HG03521 (cell line): ENCODE results near the gene COLEC11.
"Not testable (repeated sequence)": the region's sequence is repeated elsewhere in the genome, so short reads cannot be mapped to it uniquely, and the experiment has no call there.

Experiments used
- ATAC-seq: cut with Tn5 transposase; IDR thresholded peaks from one replicate; pipeline ENCODE4 v1.9.1; 2021; ENCODE audit warnings: mild to moderate bottlenecking, moderate library complexity; ENCODE audit not compliant: unreplicated experiment

Gene COLEC11

DNA sequence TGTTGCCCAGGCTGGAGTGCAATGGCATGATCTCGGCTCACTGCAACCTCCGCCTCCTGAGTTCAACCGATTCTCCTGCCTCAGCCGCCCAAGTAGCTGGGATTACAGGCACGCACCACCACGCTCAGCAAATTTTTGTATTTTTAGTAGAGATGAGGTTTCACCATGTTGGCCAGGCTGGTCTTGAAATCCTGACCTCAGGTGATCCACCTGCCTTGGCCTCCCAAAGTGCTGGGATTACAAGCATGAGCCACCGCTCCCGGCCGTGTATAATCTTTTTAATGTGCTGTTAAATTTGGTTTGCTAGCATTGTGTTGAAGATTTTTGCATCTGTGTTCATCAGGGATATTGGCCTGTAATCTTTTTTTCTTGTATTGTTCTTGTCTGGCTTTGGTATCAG, 24.7 kb downstream of the COLEC11 start:
- ATAC-seq = not testable (repeated sequence)

DNA sequence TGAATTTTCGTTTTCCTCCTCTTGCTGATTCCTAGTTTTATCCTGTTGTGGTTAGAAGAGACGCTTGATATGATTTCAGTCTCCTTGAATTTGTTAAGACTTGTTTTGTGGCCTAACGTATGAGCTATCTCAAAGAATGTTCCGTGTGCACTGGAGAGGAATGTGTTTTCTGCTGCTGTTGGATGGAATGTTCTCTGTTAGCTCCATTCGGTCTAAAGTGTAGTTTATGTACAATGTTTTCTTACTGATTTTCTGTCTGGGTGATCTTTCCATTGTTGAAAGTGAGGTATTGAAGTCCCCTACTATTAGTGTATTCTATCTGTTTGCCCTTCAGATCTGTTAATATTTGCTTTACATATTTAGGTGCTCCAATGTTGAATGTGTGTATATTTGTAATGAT, 25.9 kb downstream of the COLEC11 start:
- no peak for ATAC-seq

DNA sequence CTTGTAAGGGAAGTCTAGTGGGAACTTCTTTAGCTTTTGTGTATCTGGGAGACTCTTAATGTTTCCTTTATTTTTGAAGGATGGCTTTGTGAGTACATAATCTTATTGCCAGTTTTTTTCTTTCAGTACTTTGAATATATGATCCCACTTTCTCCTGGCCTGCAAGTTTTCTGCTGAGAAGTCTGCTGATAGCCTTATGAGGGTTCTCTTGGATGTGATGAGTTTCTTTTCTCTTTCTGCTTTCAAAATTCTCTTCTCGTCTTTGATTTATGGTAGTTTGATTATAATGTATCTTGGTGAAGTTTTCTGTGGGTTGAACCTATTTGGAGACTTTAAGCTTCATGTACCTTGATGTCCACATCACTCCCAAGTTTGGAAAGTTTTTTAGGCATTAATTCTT, 28.1 kb downstream of the COLEC11 start:
- ATAC-seq = no peak

DNA sequence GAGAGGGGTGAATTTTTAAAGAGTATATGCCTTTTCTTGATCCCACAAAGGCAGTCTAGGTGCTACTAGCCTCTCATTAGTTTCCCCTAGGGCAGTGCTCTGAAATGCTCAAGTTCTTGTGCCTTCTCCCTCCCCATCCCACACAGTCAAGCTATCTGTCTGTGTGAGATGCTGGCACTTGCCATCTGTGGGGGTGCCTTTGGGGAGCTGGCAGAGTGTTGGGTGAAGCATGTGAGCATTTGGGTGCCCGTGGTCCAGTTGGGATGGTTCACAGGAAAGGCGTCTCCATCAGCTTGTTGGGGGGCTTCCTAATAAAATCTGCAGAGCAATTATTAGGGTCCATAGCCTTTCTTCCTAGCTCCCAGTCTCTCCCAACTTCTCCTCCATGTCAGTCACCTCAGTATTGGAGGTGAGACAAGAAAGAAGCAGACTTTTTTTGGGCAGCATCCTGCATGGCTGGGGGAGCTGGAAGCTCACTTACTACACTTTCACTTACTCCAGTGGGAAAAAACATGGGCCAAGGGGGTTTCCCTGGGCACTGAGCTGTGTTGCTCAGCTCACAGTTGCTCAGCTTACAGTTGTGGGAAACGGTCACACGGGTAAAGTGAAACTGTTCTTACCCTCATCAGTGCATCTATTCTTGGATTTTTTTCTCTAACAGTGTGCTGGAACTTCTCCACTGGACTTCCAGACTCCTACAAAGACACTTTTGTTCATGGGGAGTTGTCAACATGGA, 29.3 kb downstream of the COLEC11 start:
- no peak for ATAC-seq

DNA sequence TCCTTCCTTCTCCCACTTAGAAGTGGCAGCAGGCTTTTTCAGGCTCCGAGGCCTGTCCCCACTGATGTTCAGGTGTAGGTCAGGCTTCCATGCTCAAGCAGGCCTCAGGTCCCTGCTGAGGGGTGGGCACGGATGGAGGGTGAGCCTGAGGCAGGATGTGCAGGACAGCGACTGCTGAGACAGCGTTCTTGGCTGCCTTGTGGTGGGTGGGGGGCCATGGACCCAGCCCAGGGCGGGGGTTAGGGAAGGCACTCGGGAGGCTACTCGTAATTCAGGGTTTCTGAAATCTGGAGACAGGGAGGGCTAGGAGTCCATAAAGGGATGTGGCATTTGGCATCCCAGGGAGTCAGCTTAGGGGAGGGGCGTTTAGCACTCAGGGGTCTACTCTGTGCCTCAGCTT, 30.3 kb downstream of the COLEC11 start:
- ATAC-seq = no peak

DNA sequence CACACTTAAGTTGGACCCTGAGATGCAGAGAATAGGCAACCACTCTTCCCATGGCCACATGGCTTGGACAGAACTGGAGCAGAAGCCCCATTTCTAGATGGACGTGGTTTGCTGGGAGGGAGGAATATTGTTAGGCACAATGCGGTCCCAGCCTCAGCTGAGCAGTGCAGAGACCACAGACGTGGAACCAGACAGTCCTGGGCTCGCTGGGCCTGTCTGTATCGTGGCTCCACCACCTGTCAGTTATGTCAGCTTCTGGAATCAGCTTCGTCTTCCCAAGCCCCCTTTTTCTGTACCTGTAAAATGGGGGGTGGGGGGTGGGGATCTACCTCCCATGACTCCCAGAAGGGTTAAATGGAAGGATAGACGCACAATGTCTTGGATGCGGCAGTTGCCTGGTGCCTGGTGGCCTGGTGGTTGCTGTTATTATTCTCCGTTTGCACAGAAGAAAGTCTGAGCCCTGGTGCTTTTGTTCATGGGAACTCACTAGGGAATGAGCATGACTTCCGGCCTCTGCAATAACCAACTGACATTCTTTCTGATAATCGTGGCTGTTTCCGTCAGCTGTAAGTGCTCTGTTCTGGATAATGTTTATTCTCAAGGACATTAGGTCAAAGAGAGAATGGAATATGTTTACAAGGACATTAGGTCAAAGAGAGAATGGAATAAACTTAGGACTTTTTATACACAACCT, 31.4 kb downstream of the COLEC11 start:
- ATAC-seq = no peak

DNA sequence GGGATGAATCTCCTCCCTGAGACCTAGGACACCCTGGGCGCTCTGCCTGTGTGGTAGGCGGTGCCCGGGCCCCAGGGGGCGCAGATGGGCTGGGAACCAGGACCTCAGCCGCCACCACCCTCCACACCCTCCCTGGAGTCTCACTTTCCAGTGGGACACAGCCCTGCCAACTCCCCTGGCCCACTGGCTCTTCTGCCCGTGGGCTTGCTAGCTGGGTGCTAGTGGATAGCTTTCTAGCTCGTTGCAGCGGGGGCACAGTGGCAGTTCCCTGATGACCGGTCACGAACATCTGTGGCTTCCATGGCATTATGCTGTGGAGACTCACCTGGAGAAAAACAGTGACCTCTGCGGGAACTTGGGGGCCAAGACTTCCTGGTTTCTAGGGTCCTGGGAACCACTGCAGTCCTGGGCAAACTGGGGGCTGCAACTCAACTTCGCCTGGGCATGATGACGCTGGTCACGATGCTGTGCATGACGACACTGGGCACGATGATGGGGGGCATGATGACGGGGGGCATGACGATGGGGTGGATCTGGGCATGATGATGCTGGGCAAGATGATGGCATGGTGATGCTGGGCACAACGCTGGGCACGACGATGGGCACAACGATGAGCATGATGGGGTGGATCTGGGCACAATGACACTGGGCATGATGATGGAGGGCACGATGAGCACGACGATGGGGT, 32.0 kb downstream of the COLEC11 start:
- no peak for ATAC-seq

DNA sequence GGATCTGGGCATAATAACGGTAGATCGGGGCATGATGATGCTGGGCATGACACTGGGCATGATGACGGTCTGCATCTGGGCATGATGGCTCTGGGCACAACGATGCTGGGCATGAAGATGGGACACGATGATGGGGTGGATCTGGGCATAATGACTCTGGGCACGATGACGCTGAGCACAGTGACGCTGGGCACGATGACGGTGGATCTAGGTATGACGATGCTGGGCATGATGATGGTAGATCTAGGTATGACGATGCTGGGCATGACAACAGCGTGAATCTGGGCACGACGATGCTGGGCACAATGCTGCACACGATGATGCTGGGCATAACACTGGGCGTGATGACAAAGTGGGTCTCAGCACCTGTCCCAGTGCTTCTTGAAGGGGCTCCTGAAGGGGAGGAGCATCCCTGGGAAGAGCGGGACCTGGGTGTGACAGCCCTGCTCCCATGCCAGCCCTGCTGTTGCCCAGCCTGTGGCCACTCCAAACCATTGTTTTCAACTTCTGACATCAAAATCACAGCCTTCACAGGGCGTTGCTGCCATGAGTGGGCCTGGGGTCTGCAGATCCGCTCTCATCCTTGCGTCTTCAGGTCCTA, 32.7 kb downstream of the COLEC11 start:
- ATAC-seq = no peak

DNA sequence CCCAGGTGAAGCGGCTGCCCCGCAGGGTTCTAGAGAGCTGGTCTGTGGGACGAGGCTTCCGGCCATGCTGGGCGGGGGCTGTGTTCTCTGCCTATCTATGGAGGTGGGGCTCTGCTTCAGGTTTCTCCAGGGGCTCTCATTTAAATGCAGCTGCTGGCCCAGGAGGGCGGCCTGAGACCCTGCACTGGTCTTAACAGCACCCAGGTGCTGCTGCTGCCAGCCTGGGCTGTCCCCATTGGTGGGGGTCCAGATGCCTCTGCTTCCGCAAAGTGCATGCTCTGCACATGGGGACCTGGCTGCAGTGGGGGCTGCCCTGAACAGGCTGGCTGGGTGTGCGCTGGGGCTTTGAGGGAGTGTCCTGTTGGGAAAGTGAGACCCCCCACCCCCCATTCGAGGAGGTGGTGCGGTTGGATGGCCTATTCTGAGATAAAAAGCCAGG, 33.3 kb downstream of the COLEC11 start:
- no peak for ATAC-seq

DNA sequence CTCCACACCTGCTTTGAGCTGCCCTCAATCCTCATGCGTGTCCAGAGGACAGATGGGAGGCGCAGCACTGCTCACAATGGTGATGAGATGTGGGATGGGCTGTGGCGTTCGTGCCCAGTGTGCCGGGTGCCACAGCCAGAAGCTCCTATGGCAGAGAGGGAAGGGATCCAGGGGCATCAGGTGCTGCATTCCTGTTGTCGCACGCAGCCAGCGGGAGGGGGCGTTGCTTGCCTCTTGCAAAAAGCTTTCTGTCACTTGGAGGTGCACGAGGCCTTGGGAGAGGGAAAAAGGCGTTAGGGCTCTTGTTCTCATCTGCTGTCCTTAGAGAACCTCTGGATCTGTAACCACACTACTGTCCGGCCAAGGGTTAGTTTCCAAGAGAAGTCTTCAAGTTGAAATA, 33.9 kb downstream of the COLEC11 start:
- ATAC-seq = no peak

DNA sequence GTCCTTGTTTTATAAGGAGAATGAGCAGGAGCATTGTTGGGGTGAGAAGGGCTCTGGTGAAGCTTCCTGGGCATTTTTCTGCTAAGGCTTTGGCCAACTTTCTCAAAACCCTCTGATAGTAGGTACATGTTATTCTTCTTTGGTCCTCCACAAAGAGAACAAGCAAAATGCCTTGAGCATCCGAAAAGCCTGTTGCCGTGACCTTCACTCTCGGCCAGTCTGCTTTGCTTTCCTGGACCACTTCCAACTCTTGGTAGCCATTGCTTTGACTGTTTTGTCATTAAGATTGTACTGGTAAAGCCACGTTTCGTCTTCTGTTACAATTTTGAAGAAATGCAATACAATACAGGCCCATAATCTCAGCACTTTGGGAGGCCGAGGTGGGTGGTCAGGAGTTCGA, 35.7 kb downstream of the COLEC11 start:
- no peak for ATAC-seq

DNA sequence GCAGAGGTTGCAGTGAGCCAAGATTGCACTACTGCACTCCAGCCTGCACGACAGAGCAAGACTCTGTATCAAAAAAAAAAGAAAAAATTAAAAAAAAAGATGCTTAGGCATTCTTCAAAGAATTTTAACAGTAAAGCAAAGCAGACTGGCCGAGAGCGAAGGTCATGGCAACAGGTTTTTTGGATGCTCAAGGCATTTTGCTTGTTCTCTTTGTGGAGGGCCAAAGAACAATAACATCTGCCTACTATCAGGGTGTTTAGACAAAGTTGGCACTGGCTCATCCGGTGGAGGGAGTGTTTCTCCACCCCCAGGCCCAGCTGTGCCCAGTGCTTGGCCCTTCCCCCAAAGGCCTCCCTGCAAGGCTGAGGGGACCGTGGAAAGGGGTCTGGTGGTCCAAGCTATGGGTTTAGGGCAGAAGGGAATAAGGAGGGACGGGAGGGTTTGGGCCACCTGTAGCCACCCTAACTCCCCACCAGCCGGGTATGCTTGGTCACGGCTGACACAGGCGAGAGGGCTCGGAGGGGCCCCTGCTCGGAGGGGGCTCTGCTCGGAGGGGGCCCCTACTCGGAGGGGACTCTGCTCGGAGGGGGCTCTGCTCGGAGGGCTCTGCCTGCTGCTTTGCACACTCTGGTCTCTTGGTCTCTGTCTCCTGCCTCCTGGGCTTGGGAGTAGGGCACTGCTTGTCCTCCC, 36.4 kb downstream of the COLEC11 start:
- no peak for ATAC-seq

DNA sequence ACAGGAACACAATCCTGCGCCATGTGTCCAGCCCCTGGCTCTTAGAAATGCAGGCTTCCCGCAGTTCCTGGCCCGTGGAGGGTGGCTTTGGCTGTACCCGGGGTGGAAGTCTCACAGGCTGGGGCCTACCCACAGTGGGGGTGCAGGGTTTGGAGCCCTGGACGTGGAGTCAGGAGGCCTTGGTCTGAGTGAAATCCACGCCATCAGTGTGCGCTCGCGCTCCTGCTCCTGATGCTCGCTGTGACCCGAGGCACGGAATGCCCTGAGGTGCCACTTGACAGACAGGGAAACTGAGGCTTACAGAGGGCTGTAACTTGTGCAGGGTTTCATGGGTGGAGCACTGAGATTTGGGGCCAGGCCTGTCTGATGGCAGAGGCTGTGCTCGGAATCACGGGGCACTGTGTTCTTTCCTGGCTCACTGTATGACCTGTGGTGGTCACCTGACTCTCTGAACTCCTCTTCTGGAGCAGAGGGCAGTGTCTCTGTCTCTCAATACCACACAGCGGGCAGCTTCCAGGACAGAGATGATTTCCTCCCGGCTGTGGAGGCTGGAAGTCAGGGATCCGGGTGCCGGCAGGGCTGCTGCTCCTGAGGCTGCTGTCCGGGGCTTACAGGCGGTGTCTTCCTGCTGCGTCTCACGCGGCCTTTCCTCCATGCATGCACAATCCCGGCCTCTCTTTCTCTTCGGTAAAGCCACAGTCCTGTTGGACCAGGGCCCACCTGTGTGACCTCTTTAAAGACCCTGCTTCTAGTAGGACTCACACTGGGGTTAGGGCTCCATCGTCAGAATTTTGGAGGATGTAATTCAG, 37.1 kb downstream of the COLEC11 start:
- no peak for ATAC-seq

DNA sequence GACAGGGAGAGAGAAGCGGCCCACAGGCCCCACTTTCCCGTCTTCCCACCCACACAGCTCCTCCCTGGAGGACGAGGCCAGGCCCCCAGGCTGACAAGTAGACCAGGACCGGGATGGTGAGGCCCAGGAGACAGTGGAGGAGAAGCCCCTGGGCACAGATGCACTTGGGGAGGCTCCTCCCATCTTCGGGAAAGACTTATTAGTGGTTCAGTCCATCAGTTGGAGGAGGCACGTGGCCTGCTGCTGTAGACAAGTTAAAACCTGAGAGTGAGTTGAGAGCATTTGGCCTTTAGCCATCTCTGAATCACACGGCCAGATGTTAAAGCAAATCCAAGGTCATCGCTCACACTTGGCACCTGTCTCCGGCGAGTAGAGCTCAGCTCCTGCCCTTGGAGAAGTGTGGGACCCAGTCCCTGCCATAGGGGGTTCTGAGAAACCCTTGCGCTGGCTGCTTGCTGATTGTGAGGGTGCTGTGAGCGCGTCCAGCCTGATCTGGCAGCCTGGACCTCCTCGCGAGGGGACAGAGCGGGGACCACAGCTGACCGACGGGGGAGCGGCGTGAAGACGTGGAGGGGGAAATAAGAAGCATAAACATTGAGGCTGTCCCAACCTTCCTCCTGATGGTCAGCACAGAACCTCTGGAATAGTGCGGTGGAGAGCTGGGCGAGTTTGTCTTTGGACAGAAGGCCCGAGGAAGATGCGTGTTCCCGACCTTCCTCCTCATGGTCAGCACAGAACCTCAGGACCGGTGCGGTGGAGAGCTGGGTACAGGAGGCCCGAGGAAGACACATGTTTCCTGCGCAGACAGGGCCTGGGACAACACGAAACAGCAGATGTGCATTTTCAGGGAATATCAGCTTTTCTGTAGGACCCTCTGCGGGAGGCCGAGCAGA, 38.4 kb downstream of the COLEC11 start:
- ATAC-seq = no peak

DNA sequence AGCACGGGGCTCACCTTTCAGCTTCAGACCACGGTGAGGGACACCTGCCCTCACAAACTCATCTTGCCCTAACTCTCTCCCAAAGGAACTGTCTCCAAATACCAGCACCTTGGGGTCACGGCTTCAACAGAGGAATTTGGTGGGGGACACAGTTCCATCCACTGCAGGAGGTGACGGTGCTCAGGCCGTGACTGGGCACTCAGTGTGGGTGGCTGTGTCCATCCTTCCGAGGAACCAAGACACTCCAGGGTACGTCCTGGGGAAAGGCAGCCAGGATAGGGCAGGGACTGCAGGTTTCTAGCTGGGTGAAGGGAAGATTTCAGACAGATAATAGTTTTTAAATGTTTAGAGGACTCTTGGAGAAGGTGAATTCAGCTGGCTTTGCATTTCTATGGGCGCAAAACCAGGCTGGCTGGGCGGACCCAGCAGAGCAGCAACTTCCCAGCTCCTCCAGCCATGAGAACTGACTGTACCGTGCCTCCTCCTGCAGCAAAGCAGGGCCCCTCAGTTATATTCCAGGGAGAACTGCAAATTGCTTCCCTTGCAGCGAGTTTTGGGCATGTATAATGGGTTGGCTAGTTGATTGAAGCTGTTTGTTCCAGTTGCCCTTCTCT, 39.2 kb downstream of the COLEC11 start:
- ATAC-seq = no peak

DNA sequence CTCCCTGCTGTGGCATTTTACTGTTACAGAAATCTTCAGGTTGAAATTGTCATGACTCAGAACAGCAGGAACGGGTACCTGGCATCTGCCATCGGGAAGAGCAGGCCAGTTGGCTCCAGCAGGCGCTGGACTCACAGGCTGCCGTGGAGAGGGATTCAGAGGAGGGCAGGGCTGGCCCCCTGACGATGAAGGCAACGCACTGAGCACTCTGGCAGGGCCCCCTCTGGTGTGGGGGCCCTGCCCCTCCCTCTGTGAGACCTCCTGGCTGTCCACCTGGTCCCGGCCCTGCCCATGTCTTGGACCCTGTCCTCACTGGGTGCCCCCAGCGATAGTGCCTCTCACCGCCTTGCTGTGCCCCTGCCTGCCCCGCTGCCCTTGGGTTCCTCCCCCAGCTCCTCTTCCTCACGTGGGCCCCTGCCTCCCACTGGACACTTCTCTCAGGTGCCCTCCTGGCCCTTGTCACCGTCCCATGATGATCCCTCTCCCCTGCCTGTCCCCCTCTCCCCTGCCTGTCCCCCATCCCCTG, 39.7 kb downstream of the COLEC11 start:
- ATAC-seq = no peak

DNA sequence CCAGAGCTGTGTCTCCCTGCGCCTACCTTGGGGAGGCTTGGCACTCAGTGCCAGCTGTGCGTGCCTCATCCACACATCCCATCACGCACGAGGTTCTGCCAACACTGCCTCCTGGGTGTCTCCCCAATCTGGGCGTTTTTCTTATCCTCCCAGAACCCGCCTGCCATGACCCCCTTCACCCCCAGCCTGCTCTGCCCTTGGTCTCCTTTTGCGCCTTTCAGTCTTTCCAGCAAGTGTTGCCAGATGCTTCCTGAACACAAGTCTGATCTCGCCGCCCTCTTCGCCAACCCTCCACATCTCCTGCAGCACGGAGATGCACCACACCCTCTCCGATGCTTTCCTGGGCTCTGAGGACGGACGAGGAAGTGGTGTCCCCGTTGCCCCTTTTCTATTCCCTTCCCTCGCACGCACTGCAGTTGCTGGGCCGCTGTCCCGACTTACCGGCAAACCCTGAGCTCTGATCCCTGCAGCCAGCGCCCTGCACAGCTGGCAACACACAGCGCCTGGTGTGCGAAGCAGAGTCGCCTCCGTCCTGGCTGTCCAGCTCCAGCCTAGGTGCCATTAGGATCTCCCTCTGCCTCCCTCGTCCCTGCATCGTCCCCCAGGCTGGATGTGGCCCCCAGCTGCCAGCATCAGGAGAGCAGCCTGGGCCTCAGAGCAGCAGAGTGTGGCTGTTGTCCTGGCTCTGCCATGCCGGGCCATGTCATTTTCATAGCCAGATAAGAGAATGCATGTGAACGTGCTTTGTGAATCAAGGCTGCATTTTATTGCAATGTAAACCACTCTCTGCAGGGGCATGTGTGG, 40.5 kb downstream of the COLEC11 start:
- no peak for ATAC-seq

DNA sequence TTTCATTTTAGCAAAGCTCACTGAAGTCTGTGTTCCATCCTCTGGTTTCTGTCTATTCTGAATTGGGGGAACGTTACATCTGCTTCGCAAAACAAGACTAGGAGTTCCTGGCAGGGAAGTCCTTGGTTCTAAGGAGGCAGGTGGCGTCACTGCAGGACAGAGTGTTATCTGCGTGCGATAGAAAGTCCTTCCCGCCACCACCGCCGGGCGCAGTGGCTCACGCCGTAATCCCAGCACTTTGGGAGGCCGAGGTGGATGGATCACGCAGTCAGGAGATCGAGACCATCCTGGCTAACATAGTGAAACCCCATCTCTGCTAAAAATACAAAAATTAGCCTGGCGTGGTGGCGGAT, 41.0 kb downstream of the COLEC11 start:
- ATAC-seq = not testable (repeated sequence)
